ENCODE results near the gene PTPRR.

DNA sequence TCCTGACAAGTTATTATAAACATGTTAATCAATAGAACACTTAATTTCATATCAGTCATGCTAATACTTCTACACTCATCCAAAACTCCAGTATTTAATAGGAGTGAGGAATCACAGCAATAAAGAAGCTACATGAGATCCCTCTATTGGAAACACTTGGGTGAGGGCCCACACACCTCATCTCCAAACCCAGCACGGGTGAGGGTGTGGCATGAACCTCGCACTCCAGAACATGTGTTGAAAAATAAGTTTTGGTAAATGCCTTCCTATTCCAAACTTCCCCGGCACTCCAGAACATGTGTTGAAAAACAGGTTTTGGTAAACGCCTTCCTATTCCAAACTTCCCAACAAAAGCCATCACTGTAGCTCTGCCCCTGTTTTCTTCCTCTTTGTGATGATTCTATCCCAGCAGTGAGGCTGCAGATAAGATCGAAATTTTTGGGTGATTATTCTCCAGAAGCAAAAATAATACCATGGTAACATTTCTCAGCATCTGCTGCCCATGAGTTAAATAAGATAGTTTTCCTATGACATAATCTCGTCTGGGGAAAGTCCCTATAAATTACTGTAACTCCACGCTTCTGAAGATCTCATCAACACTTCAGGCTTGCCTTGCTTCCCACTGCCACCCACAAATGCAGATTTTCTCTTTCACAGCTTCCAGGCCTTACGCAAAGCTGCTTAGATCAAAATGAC, 258.9 kb downstream of the PTPRR start:
- TF ChIP-seq EZH2phosphoT487 (conservative IDR thresholded peaks at IDR 0.05; ENCODE audit: low read length) = no peak
- TF ChIP-seq, protein P1, sequence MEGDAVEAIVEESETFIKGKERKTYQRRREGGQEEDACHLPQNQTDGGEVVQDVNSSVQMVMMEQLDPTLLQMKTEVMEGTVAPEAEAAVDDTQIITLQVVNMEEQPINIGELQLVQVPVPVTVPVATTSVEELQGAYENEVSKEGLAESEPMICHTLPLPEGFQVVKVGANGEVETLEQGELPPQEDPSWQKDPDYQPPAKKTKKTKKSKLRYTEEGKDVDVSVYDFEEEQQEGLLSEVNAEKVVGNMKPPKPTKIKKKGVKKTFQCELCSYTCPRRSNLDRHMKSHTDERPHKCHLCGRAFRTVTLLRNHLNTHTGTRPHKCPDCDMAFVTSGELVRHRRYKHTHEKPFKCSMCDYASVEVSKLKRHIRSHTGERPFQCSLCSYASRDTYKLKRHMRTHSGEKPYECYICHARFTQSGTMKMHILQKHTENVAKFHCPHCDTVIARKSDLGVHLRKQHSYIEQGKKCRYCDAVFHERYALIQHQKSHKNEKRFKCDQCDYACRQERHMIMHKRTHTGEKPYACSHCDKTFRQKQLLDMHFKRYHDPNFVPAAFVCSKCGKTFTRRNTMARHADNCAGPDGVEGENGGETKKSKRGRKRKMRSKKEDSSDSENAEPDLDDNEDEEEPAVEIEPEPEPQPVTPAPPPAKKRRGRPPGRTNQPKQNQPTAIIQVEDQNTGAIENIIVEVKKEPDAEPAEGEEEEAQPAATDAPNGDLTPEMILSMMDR (IDR thresholded peaks at IDR 0.05; ENCODE audit: insufficient read depth, low read length, poor library complexity, severe bottlenecking) = no peak

Data from SU-DHL-6 (cell line).